CD8-positive, alpha-beta memory T cell (primary cell): ENCODE measurements around the gene CAGE1. TPM values are rescaled to one million over a fixed set of nuclear protein-coding genes. Genes with fewer than 3 reads are reported as not detected.

ENCODE experiments used
- CTCF ChIA-PET: fragments of 350-600 bp; sonication (Branson Sonifier 250); formaldehyde crosslinking; loops from one replicate; lab custom pipeline; 2021; ENCODE audit warnings: antibody characterized with exemption; lab: Charles Lee
- POLR2A ChIA-PET: fragments of 350-600 bp; sonication (Branson Sonifier 250); formaldehyde crosslinking; loops from one replicate; lab custom pipeline; 2021; ENCODE audit warnings: antibody characterized with exemption; lab: Charles Lee
- DNase-seq, 5 donors: peaks; one replicate each; pipeline versions ENCODE4 v3.0.0 to v3.0.0-alpha.2; 2020 to 2022; ENCODE audit warnings: mixed read lengths in 1 of 5
- H3K27ac ChIP-seq: one replicate; pipeline ENCODE4 v1.7.0; 2013; ENCODE audit warnings: low read depth, mild to moderate bottlenecking, low read length, moderate library complexity
- H3K27me3 ChIP-seq: 2 replicates; pipeline ENCODE4 v1.7.0; 2013; ENCODE audit warnings: low read length, mild to moderate bottlenecking; ENCODE audit not compliant: insufficient read depth, poor library complexity, severe bottlenecking
- H3K36me3 ChIP-seq: 2 replicates; pipeline ENCODE4 v1.7.0; 2013; ENCODE audit warnings: mild to moderate bottlenecking, low read length, moderate library complexity; ENCODE audit not compliant: insufficient read depth
- H3K4me1 ChIP-seq: 2 replicates; pipeline ENCODE4 v1.7.0; 2013; ENCODE audit warnings: mild to moderate bottlenecking, low read length, moderate library complexity; ENCODE audit not compliant: insufficient read depth
- H3K4me3 ChIP-seq: 2 replicates; pipeline ENCODE4 v1.7.0; 2013; ENCODE audit warnings: mild to moderate bottlenecking, low read length
- H3K9me3 ChIP-seq: 2 replicates; pipeline ENCODE4 v1.7.0; 2013; ENCODE audit warnings: mild to moderate bottlenecking, low read length
- H3K27ac Mint-ChIP-seq, 8 donors: one replicate each; pipeline ENCODE4 v1.8.0; 2020 to 2021; ENCODE audit warnings: mixed read lengths in 8 of 8, mild to moderate bottlenecking in 6 of 8, inconsistent platforms in 3 of 8, moderate library complexity in 3 of 8
- H3K27me3 Mint-ChIP-seq, 2 donors: one replicate each; pipeline ENCODE4 v1.8.0; 2020 to 2021; ENCODE audit warnings: mixed read lengths in 2 of 2, mild to moderate bottlenecking in 1 of 2, moderate library complexity in 1 of 2
- H3K36me3 Mint-ChIP-seq, 3 donors: one replicate each; pipeline ENCODE4 v1.8.0; 2020 to 2021; ENCODE audit warnings: mixed read lengths in 3 of 3, inconsistent platforms in 1 of 3, mild to moderate bottlenecking in 1 of 3
- H3K4me1 Mint-ChIP-seq, 3 donors: one replicate each; pipeline ENCODE4 v1.8.0; 2020 to 2021; ENCODE audit warnings: mixed read lengths in 3 of 3, inconsistent platforms in 1 of 3, mild to moderate bottlenecking in 1 of 3
- H3K4me3 Mint-ChIP-seq, 7 donors: one replicate each; pipeline ENCODE4 v1.8.0; 2020 to 2021; ENCODE audit warnings: mixed read lengths in 7 of 7, mild to moderate bottlenecking in 6 of 7, moderate library complexity in 4 of 7, inconsistent platforms in 2 of 7
- H3K9me3 Mint-ChIP-seq, 5 donors: one replicate each; pipeline ENCODE4 v1.8.0; 2020 to 2022; ENCODE audit warnings: mixed read lengths in 5 of 5, mild to moderate bottlenecking in 3 of 5, moderate library complexity in 2 of 5, inconsistent platforms in 1 of 5
- polyA plus RNA-seq: library from polyadenylated mRNA; unstranded; fragments of 300-500 nt; fragmentation: Illumina TruSeq; gene quantifications from one replicate; pipeline ENCODE4 v1.2.3, GENCODE V29; 2021
- total RNA-seq, 2 experiments: library from RNA; stranded (reverse); gene quantifications; one replicate each; pipeline ENCODE4 v1.2.3, GENCODE V29; 2021

Gene CAGE1
- total and polyA plus RNA-seq, 3 experiments from 2014 or later: 0.18 TPM; not detected in 2

- Mint-ChIP-seq H3K9me3 (no peaks in the 10 kb centered on the region), H3K27ac (peak overlapping the region in 3 of 8 donors; percentile 32 to 83 (median 66)), H3K4me3 (no peak overlapping the region), H3K4me1 (peaks cover 21 to 42% (median 26%) of the 10 kb centered on the region in 3 donors), H3K27me3 (no peaks in the 10 kb centered on the region), H3K36me3 (peaks cover 5 to 84% (median 31%) of the 10 kb centered on the region in 3 donors)
- POLR2A ChIA-PET: no interaction called here
- Histone ChIP-seq H3K9me3 (no peaks in the 10 kb centered on the region), H3K36me3 (peaks cover 46% of the 10 kb centered on the region), H3K27me3 (no peaks in the 10 kb centered on the region), H3K4me1 (no peaks in the 10 kb centered on the region), H3K4me3 (no peak overlapping the region), H3K27ac (no peak overlapping the region)
- no peak for DNase-seq
- CTCF ChIA-PET: no interaction called here
These were observed 92.9 kb downstream of the CAGE1 start for GRCh38 chr6:7296602-7297001.

DNA sequence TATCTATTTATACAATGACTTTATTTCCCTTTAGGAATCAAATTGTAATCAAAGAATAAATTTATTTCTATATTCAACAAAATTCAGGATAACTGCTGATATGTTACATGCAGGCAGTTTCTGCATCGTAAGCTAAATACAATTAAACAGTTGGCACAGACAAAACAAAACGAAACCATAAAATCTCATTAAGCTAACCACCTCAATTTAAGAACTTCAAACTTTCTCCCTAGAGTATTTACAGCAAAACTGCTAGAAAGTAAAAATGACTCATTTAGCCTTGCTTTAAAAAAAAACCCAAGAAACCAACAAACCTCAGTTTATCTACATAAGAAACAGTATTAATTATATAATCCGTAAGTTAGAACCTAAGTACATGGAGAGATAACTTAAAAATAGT is 93.6 kb downstream of the CAGE1 start:
- no peak overlapping the region for H3K4me3 Mint-ChIP-seq
- no peak overlapping the region for H3K4me3 ChIP-seq
- H3K27me3 Mint-ChIP-seq: no peaks in the 10 kb centered on the region
- H3K9me3 Mint-ChIP-seq: no peaks in the 10 kb centered on the region
- peaks cover 5 to 84% (median 25%) of the 10 kb centered on the region in 3 donors for H3K36me3 Mint-ChIP-seq
- ChIA-PET CTCF (interaction anchor here (1.8 kb wide), 1 partner anchor 20 kb away, joined by 5 read pairs; no protein-coding TSS in a partner anchor), POLR2A (no interaction called here)
- no peaks in the 10 kb centered on the region for H3K27me3 ChIP-seq
- H3K9me3 ChIP-seq: no peaks in the 10 kb centered on the region
- peak overlapping the region in 3 of 8 donors; percentile 6 to 81 (median 61) for H3K27ac Mint-ChIP-seq
- H3K4me1 Mint-ChIP-seq: peaks cover 16 to 35% (median 19%) of the 10 kb centered on the region in 3 donors
- H3K4me1 ChIP-seq: no peaks in the 10 kb centered on the region
- H3K27ac ChIP-seq: no peak overlapping the region
- DNase-seq: no peak
- peaks cover 44% of the 10 kb centered on the region for H3K36me3 ChIP-seq

GRCh38 chr6:7292596-7293255 is 96.8 kb downstream of the CAGE1 start:
- H3K27ac ChIP-seq: no peak overlapping the region
- DNase-seq: no peak
- no peaks in the 10 kb centered on the region for H3K27me3 ChIP-seq
- H3K9me3 ChIP-seq: no peaks in the 10 kb centered on the region
- H3K4me3 Mint-ChIP-seq: no peak overlapping the region
- H3K27me3 Mint-ChIP-seq: no peaks in the 10 kb centered on the region
- H3K4me1 ChIP-seq: no peaks in the 10 kb centered on the region
- peaks cover 4 to 13% (median 11%) of the 10 kb centered on the region in 3 donors for H3K4me1 Mint-ChIP-seq
- peaks cover 42% of the 10 kb centered on the region for H3K36me3 ChIP-seq
- CTCF ChIA-PET: interaction anchor here (1.4 to 1.6 kb wide), 2 partner anchors 13 to 18 kb away, joined by 4 to 6 read pairs; no protein-coding TSS in a partner anchor
- POLR2A ChIA-PET: interaction anchor here (0.6 kb wide), 1 partner anchor 99 kb away, joined by 6 read pairs; no protein-coding TSS in a partner anchor
- no peak overlapping the region for H3K4me3 ChIP-seq
- peaks cover 0 to 86% (median 26%) of the 10 kb centered on the region in 3 donors for H3K36me3 Mint-ChIP-seq
- peak overlapping the region in 3 of 8 donors; percentile 17 to 79 (median 51) for H3K27ac Mint-ChIP-seq
- H3K9me3 Mint-ChIP-seq: no peaks in the 10 kb centered on the region

GRCh38 chr6:7290079-7290478 is 99.5 kb downstream of the CAGE1 start:
- POLR2A ChIA-PET: no interaction called here
- Mint-ChIP-seq H3K36me3 (peaks cover 0 to 87% (median 29%) of the 10 kb centered on the region in 3 donors), H3K4me3 (no peak overlapping the region), H3K27ac (peak overlapping the region in 2 of 8 donors; percentile 46 to 54), H3K27me3 (no peaks in the 10 kb centered on the region), H3K4me1 (peaks cover 0 to 8% (median 6%) of the 10 kb centered on the region in 3 donors), H3K9me3 (no peaks in the 10 kb centered on the region)
- CTCF ChIA-PET: interaction anchor here (1.7 kb wide), 1 partner anchor 14 kb away, joined by 4 read pairs; no protein-coding TSS in a partner anchor
- no peaks in the 10 kb centered on the region for H3K4me1 ChIP-seq
- no peaks in the 10 kb centered on the region for H3K27me3 ChIP-seq
- no peak overlapping the region for H3K4me3 ChIP-seq
- H3K9me3 ChIP-seq: no peaks in the 10 kb centered on the region
- H3K27ac ChIP-seq: no peak overlapping the region
- peaks cover 44% of the 10 kb centered on the region for H3K36me3 ChIP-seq
- no peak for DNase-seq

DNA sequence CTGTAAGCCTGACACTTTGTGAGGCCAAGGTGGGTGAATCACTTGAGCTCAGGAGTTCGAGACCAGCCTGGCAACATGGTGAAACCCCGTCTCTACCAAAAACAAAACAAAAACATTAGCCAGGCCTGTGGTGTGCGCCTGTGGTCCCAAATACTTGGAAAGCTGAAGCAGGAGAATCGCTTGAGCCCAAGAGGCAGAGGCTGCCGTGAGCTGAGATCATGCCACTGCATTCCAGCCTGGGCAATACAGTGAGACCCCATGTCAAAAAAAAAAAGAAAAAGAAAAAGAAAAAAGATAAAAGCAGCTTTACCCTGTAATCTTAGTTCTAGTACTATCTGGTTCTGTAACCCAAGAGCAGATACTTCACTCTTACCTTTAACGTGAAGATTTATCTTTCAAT is 104.1 kb downstream of the CAGE1 start:
- H3K9me3 ChIP-seq: no peaks in the 10 kb centered on the region
- no peaks in the 10 kb centered on the region for H3K27me3 ChIP-seq
- no peak overlapping the region for H3K27ac ChIP-seq
- peaks cover 4% of the 10 kb centered on the region for H3K4me1 ChIP-seq
- Mint-ChIP-seq H3K4me1 (peaks cover 14 to 17% (median 15%) of the 10 kb centered on the region in 3 donors), H3K4me3 (no peak overlapping the region), H3K27ac (no peak overlapping the region), H3K9me3 (no peaks in the 10 kb centered on the region), H3K27me3 (peaks cover 0 to 2% of the 10 kb centered on the region in 2 donors), H3K36me3 (peaks cover 0 to 57% (median 19%) of the 10 kb centered on the region in 3 donors)
- peaks cover 22% of the 10 kb centered on the region for H3K36me3 ChIP-seq
- ChIA-PET CTCF (interaction anchor here (0.9 to 2.5 kb wide), 3 partner anchors 9 to 109 kb away, joined by 3 to 23 read pairs (median 3); no protein-coding TSS in a partner anchor), POLR2A (interaction anchor here (0.7 kb wide), 1 partner anchor 23 kb away, joined by 3 read pairs; no protein-coding TSS in a partner anchor)
- H3K4me3 ChIP-seq: no peak overlapping the region
- no peak for DNase-seq

DNA sequence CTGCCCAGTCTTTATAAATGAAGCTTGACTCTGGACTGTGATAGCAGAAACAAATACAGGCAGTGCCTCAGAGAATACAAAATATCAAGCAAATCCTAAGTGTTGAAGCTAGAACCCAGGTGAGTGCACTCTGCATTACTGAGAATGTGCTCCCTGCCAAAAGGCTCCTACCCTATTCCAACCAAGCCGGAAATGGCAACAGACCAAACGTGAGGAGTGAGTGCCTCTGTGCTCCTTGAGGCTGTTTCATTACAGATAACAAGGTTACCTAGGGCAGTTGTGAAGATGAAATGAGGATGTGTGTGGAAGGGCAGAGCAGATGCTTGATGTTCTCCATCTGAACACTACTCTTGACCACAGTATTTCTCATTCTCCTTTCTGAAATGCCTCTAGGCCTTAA is 105.9 kb downstream of the CAGE1 start:
- Histone ChIP-seq H3K27me3 (no peaks in the 10 kb centered on the region), H3K27ac (no peak overlapping the region), H3K36me3 (peaks cover 16% of the 10 kb centered on the region), H3K4me3 (no peak overlapping the region), H3K4me1 (peaks cover 4% of the 10 kb centered on the region), H3K9me3 (no peaks in the 10 kb centered on the region)
- Mint-ChIP-seq H3K4me1 (peaks cover 12 to 17% (median 15%) of the 10 kb centered on the region in 3 donors), H3K9me3 (no peaks in the 10 kb centered on the region), H3K4me3 (no peak overlapping the region), H3K36me3 (peaks cover 0 to 39% (median 10%) of the 10 kb centered on the region in 3 donors), H3K27ac (peak overlapping the region in 3 of 8 donors; percentile 1 to 72 (median 42)), H3K27me3 (peaks cover 0 to 2% of the 10 kb centered on the region in 2 donors)
- POLR2A ChIA-PET: no interaction called here
- no peak for DNase-seq
- CTCF ChIA-PET: interaction anchor here (2.0 kb wide), 1 partner anchor 328 kb away, joined by 5 read pairs; no protein-coding TSS in a partner anchor

- ChIA-PET POLR2A (no interaction called here), CTCF (interaction anchor here (0.7 to 2.0 kb wide), 2 partner anchors 9 to 330 kb away, joined by 3 to 5 read pairs; no protein-coding TSS in a partner anchor)
These were observed 107.2 kb downstream of the CAGE1 start for GRCh38 chr6:7282097-7282906.

More at GRCh38 chr6:7282097-7282906, 107.2 kb downstream of the CAGE1 start:
- peak overlapping the region in 7 of 8 donors; percentile 57 to 95 (median 85) for H3K27ac Mint-ChIP-seq
- no peaks in the 10 kb centered on the region for H3K27me3 ChIP-seq
- H3K27ac ChIP-seq: no peak overlapping the region
- H3K4me3 ChIP-seq: no peak overlapping the region
- H3K36me3 Mint-ChIP-seq: peaks cover 0 to 27% (median 5%) of the 10 kb centered on the region in 3 donors
- H3K4me1 Mint-ChIP-seq: peaks cover 12 to 17% (median 15%) of the 10 kb centered on the region in 3 donors
- H3K9me3 Mint-ChIP-seq: no peaks in the 10 kb centered on the region
- peaks cover 4% of the 10 kb centered on the region for H3K36me3 ChIP-seq
- H3K27me3 Mint-ChIP-seq: peaks cover 0 to 2% of the 10 kb centered on the region in 2 donors
- peak overlapping the region in 3 of 7 donors; percentile 4 to 41 (median 22) for H3K4me3 Mint-ChIP-seq
- H3K9me3 ChIP-seq: no peaks in the 10 kb centered on the region
- peaks cover 4% of the 10 kb centered on the region for H3K4me1 ChIP-seq
- peak in 1 of 5 donors; percentile 11 for DNase-seq
